ENCODE measurements around the gene ACTRT2.

The ACTRT2 gene

GRCh38 chr1:2988256-2988655 lies 33.0 kb upstream of the ACTRT2 start:
- no peak overlapping the region for H3K4me3 Mint-ChIP-seq
- H3K27me3 Mint-ChIP-seq (ENCODE audit: low read depth) = no peaks in the 10 kb centered on the region
- no peaks in the 10 kb centered on the region for H3K9me3 Mint-ChIP-seq
- H3K36me3 Mint-ChIP-seq (ENCODE audit: low read depth) = no peaks in the 10 kb centered on the region
- H3K27ac Mint-ChIP-seq = no peak overlapping the region
- no peak for DNase-seq (ENCODE audit: low spot score)
- no peaks in the 10 kb centered on the region for H3K4me1 Mint-ChIP-seq (ENCODE audit: low read depth)

DNA sequence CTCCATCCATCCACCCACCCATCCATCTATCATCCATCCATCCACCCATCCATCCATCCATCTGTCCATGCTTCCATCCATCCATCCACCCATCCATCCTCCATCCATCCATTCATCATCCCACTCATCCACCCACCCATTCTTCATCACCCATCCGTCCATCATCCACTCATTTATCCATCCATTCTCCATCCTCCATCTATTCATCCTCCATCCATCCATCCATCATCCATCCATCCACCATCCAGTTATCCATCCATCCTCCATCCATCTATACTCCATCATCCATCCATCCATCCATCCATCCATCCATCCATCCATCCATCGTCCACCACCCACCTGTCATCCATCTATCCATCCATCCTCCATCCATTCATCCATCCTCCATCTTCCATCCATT lies 32.1 kb upstream of the ACTRT2 start:
- Mint-ChIP-seq H3K27ac (no peak overlapping the region), H3K4me3 (no peak overlapping the region), H3K27me3 (ENCODE audit: low read depth) (no peaks in the 10 kb centered on the region), H3K9me3 (peaks cover 4% of the 10 kb centered on the region), H3K36me3 (ENCODE audit: low read depth) (no peaks in the 10 kb centered on the region), H3K4me1 (ENCODE audit: low read depth) (no peaks in the 10 kb centered on the region)
- no peak for DNase-seq (ENCODE audit: low spot score)

DNA sequence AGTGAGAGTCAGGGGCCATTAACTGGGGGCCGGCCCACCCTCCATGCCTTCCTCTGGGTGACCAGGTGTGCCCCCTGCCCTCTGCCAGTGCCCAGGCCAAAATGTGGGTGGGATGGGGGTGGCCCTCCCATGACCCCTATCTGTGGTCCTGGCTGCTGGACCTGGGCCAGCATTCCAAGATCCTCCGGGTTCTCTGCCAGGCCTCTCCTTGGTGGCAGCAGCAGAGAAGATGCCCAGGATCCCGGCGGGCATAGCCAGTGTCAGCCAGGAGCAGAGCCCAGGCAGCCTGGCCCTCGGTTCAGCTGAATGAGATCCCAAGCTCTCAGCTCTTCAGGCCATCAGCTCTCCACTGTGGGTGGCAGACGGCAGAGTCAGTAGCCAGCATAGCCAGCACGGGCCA lies 31.3 kb upstream of the ACTRT2 start:
- DNase-seq (ENCODE audit: low spot score) = no peak
- H3K36me3 Mint-ChIP-seq (ENCODE audit: low read depth) = no peaks in the 10 kb centered on the region
- no peaks in the 10 kb centered on the region for H3K4me1 Mint-ChIP-seq (ENCODE audit: low read depth)
- no peaks in the 10 kb centered on the region for H3K27me3 Mint-ChIP-seq (ENCODE audit: low read depth)
- H3K9me3 Mint-ChIP-seq = peaks cover 8% of the 10 kb centered on the region
- H3K4me3 Mint-ChIP-seq = no peak overlapping the region
- no peak overlapping the region for H3K27ac Mint-ChIP-seq

GRCh38 chr1:2990376-2991115 lies 30.7 kb upstream of the ACTRT2 start:
- no peaks in the 10 kb centered on the region for H3K27me3 Mint-ChIP-seq (ENCODE audit: low read depth)
- no peak for DNase-seq (ENCODE audit: low spot score)
- peaks cover 8% of the 10 kb centered on the region for H3K9me3 Mint-ChIP-seq
- H3K4me1 Mint-ChIP-seq (ENCODE audit: low read depth) = no peaks in the 10 kb centered on the region
- H3K27ac Mint-ChIP-seq = no peak overlapping the region
- H3K4me3 Mint-ChIP-seq = no peak overlapping the region
- no peaks in the 10 kb centered on the region for H3K36me3 Mint-ChIP-seq (ENCODE audit: low read depth)

DNA sequence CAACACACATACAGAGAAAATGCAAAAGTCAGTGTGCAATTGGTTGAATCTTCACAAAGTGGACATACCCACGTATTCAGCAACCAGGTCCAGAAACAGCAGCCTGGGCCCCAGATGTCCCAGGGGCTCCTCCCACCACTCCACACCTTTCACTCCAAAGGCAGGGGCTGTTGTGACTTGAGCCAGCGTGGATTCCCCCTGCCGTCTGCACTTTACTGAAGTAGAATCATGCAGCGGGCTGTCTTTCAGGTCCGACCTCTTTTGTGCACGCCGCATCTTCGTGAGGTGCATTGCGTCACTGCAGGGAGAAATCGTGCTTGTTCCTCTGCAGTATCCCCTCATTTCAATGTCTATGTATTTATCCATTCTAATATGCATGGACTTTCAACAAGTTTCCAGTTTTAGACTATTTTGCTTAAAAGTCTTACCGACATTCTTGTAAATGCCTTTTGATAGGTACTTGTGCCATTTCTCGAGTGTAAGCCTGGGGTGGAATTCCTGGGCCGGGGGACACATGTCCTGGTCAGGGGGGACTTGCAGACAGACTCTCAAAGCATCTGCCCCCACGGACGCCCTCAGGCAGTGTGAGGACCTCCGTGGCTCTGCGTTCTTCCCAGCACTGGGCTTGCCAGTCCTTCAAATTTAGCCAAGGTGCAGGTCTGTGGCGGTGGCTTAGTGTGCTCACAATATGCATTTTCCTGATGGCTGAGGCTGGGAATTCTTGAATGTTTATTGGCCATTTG lies 29.3 kb upstream of the ACTRT2 start:
- no peaks in the 10 kb centered on the region for H3K36me3 Mint-ChIP-seq (ENCODE audit: low read depth)
- H3K9me3 Mint-ChIP-seq = peaks cover 8% of the 10 kb centered on the region
- DNase-seq (ENCODE audit: low spot score) = no peak
- H3K27ac Mint-ChIP-seq = no peak overlapping the region
- H3K4me1 Mint-ChIP-seq (ENCODE audit: low read depth) = no peaks in the 10 kb centered on the region
- no peak overlapping the region for H3K4me3 Mint-ChIP-seq
- no peaks in the 10 kb centered on the region for H3K27me3 Mint-ChIP-seq (ENCODE audit: low read depth)

DNA sequence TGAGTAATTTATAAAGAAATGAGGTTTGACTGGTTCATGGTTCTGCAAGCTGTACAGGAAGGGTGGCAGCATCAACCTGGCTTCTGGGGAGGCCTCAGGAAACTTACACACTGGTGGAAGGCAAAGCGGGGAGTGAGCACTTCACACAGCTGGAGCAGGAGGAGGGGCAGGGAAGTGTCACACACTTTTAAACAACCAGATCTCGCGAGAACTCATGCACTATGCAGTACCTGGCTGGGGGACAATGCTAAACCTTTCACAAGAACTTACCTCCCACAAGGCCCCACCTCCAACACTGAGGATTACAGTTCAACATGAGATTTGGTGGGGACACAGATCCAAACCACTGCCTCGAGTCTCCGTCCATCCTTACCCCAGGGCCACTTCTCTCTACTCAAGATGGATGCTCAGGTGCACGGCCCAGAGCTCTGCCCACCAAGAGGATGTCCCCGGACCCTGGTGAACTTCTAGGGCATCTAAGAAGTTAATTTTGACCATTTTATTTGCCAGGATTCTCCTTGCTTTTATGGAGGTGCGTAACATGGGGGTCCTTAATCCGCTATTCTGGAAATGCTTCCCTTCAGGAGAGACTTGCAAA lies 22.7 kb upstream of the ACTRT2 start:
- no peaks in the 10 kb centered on the region for H3K4me1 Mint-ChIP-seq (ENCODE audit: low read depth)
- peaks cover 8% of the 10 kb centered on the region for H3K9me3 Mint-ChIP-seq

DNA sequence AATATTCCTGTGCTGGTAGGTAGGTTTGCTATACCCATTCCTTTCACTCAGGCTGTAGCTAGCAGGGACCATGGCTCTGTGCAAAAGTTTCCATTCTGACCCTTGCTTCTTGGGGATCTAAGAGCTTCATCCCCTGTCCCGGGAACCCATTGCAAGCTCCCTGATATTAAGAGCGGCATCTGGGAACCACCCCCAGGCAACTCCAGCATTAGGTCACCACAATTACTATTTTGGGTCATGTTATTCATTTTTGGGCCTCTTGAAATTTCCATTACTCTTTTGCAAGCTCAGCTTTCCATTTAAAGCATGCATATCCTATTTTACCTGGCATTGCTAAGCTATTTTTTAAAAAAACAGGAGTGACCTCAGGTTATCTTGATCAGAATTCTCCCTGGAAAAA lies 22.1 kb upstream of the ACTRT2 start:
- Mint-ChIP-seq H3K9me3 (peaks cover 5% of the 10 kb centered on the region), H3K36me3 (ENCODE audit: low read depth) (no peaks in the 10 kb centered on the region), H3K27ac (no peak overlapping the region), H3K4me1 (ENCODE audit: low read depth) (no peaks in the 10 kb centered on the region), H3K4me3 (no peak overlapping the region), H3K27me3 (ENCODE audit: low read depth) (no peaks in the 10 kb centered on the region)
- DNase-seq (ENCODE audit: low spot score) = no peak

More for the DNA sequence above, 22.7 kb upstream of the ACTRT2 start:
- Mint-ChIP-seq H3K36me3 (ENCODE audit: low read depth) (no peaks in the 10 kb centered on the region), H3K4me3 (no peak overlapping the region), H3K27me3 (ENCODE audit: low read depth) (no peaks in the 10 kb centered on the region), H3K27ac (no peak overlapping the region)
- DNase-seq (ENCODE audit: low spot score) = no peak

DNA sequence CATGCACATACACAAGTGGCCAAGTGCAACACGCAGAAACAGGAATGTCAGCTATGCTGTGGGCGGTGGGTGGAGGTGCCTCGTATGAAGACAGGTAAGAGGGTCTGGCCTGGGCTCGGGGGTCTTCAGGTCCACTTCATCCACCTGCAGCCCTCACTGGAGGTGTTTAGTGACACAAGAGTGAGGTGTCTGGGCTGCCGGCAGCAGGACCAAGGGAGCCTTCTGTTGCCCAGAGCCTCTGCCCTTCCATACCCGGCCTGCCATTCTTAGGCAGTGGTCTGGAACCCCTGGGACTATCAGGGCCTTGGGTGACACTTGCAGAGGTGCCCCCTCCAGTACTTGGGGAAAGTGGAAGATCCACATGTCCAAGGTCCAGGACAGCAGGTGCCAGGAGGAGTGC lies 21.7 kb upstream of the ACTRT2 start:
- Mint-ChIP-seq H3K4me1 (ENCODE audit: low read depth) (no peaks in the 10 kb centered on the region), H3K27ac (no peak overlapping the region), H3K9me3 (peaks cover under 1% of the 10 kb centered on the region), H3K4me3 (no peak overlapping the region), H3K36me3 (ENCODE audit: low read depth) (no peaks in the 10 kb centered on the region), H3K27me3 (ENCODE audit: low read depth) (no peaks in the 10 kb centered on the region)
- no peak for DNase-seq (ENCODE audit: low spot score)

DNA sequence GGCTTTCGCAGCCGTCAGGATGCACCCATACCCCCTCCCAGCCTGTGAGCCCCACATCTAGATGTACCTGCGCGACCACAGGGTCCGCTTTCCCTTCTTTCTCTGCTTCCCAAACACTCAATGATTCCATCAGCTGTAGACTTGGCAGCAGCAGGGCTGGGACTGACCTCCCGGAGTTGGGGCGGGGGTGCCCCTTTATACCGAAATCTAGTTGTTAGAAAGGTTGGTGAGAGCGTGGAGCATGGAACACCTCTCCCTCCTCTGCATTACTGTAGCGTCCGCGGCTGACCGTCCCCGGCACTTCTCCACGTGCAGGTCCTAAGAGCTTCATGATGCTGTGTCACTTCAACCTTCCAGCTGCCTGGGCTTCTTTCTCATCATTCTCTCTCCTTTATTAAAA lies 21.1 kb upstream of the ACTRT2 start:
- no peak overlapping the region for H3K27ac Mint-ChIP-seq
- no peak overlapping the region for H3K4me3 Mint-ChIP-seq
- no peak for DNase-seq (ENCODE audit: low spot score)
- no peaks in the 10 kb centered on the region for H3K27me3 Mint-ChIP-seq (ENCODE audit: low read depth)
- H3K36me3 Mint-ChIP-seq (ENCODE audit: low read depth) = no peaks in the 10 kb centered on the region
- no peaks in the 10 kb centered on the region for H3K4me1 Mint-ChIP-seq (ENCODE audit: low read depth)
- H3K9me3 Mint-ChIP-seq = no peaks in the 10 kb centered on the region

- no peaks in the 10 kb centered on the region for H3K36me3 Mint-ChIP-seq (ENCODE audit: low read depth)
- no peak overlapping the region for H3K4me3 Mint-ChIP-seq
- no peaks in the 10 kb centered on the region for H3K27me3 Mint-ChIP-seq (ENCODE audit: low read depth)
- H3K27ac Mint-ChIP-seq = no peak overlapping the region
- H3K4me1 Mint-ChIP-seq (ENCODE audit: low read depth) = no peaks in the 10 kb centered on the region
- no peak for DNase-seq (ENCODE audit: low spot score)
- no peaks in the 10 kb centered on the region for H3K9me3 Mint-ChIP-seq
Measured at GRCh38 chr1:3000671-3001470, 20.4 kb upstream of the ACTRT2 start.

- Mint-ChIP-seq H3K9me3 (peaks cover 5% of the 10 kb centered on the region), H3K27me3 (ENCODE audit: low read depth) (no peaks in the 10 kb centered on the region), H3K27ac (no peak overlapping the region), H3K4me3 (no peak overlapping the region), H3K4me1 (ENCODE audit: low read depth) (no peaks in the 10 kb centered on the region), H3K36me3 (ENCODE audit: low read depth) (no peaks in the 10 kb centered on the region)
- no peak for DNase-seq (ENCODE audit: low spot score)
Measured at GRCh38 chr1:3001471-3002348, 19.6 kb upstream of the ACTRT2 start.

DNA sequence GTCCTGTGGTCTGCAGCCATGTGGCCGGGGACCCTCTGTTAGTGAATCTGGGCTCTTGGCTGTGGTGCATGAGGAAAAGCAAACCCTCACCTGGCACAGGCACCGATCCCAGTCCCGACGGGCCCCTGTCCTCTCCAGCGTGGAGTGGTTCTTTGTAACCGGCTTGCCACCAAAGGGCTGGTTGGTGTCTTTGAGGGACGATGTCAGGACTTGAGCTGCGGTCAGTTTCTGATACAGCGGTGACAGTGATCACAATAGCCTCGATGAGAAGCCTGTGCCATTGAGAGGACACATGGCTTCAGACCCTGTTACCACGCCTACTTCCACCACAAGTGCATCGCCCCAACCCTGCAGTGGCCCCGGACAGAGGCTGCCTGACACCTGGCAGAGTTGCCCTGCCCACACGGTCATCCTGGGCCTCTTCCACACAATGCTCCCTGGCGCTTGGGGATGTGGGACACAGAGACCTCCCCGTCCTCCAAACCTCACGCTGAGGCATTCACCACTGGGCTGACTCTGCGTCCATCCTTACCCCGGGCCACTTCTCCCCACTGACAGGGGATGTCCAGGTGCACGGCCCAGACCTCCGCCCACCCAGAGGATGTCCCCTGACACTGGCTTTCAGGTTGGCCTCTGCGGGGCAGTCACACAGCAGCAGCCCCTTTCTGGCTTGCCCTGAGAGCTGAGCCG lies 18.8 kb upstream of the ACTRT2 start:
- Mint-ChIP-seq H3K27ac (no peak overlapping the region), H3K27me3 (ENCODE audit: low read depth) (no peaks in the 10 kb centered on the region), H3K4me1 (ENCODE audit: low read depth) (no peaks in the 10 kb centered on the region), H3K9me3 (peaks cover 9% of the 10 kb centered on the region), H3K4me3 (no peak overlapping the region), H3K36me3 (ENCODE audit: low read depth) (no peaks in the 10 kb centered on the region)
- DNase-seq (ENCODE audit: low spot score) = no peak

Measured in T-helper 2 cell treated with Interferon-gamma antibody and Interleukin-4, amounts not matched to agents 5 μg/mL and 100 μg/mL, for 36 hours (primary cell).